ENCODE data around the gene AFP. TPM values are rescaled to one million over a fixed set of nuclear protein-coding genes. Genes with fewer than 3 reads are reported as not detected.

Gene AFP
- total RNA-seq, 1 donor from 2014 or later, result not detected

- no peak for DNase-seq
- H3K27ac ChIP-seq (replicated peaks), result no peak overlapping the region
- no peaks in the 10 kb centered on the region for H3K4me1 ChIP-seq
- TF ChIP-seq CTCF (IDR thresholded peaks at IDR 0.05; ENCODE audit: borderline replicate concordance), result no peak
- H3K36me3 ChIP-seq, result no peaks in the 10 kb centered on the region
- no peak overlapping the region for H3K4me3 ChIP-seq
- H3K27me3 ChIP-seq (ENCODE audit: low read depth), result no peaks in the 10 kb centered on the region
- no peaks in the 10 kb centered on the region for H3K9me3 ChIP-seq (replicated peaks)
- intact Hi-C loops (cut with micrococcal nuclease), result no loop called here
These were observed 49.6 kb downstream of the AFP start for GRCh38 chr4:73485596-73485995.

DNA sequence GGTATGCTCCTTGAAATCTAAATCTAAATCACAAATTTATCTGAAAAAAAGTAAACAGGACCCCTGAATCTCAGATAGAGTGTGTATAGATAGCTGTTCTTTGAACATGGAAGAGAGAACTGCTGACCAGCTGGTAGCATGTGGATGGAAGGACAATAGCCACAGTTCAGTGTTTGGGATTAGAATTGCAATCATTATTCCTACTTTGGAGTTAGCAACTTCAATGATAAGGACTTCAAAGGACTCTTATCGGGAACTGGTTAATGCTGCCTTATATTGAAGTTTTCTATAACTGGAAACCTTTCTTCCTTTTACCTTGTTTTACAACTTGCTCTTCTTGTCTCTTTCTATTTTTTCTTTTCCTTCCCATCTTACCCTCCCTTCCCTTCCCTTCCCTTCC lies 50.5 kb downstream of the AFP start:
- DNase-seq, result no peak
- Histone ChIP-seq H3K4me1 (no peaks in the 10 kb centered on the region), H3K27me3 (ENCODE audit: low read depth) (no peaks in the 10 kb centered on the region), H3K27ac (replicated peaks) (no peak overlapping the region), H3K4me3 (no peak overlapping the region), H3K9me3 (replicated peaks) (no peaks in the 10 kb centered on the region), H3K36me3 (no peaks in the 10 kb centered on the region)
- intact Hi-C loops (cut with micrococcal nuclease), result no loop called here
- no peak for TF ChIP-seq CTCF (IDR thresholded peaks at IDR 0.05; ENCODE audit: borderline replicate concordance)

DNA sequence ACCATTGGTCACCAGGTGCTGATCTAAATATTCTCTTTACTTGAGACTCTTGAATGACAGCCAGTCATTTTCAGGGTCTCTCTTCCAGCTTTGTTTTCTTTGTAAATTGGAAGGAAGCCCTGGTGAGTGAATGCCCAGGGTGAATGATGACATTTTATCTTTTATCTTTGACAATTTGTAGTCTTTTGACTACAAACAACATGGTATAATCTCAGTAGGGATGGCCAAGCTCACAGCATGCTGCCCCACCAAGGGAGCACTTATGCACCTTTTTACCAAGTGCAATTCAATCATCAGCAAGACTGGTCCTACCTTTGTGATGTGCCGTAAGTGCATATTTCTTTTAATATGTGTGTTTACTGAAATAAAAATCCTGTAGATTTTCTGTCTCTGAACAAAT lies 51.2 kb downstream of the AFP start:
- TF ChIP-seq CTCF (IDR thresholded peaks at IDR 0.05; ENCODE audit: borderline replicate concordance), result no peak
- intact Hi-C loops (cut with micrococcal nuclease), result no loop called here
- no peak overlapping the region for H3K27ac ChIP-seq (replicated peaks)

GRCh38 chr4:73499996-73500765 lies 64.2 kb downstream of the AFP start:
- H3K4me3 ChIP-seq, result no peak overlapping the region
- H3K36me3 ChIP-seq, result no peaks in the 10 kb centered on the region
- no peak overlapping the region for H3K27ac ChIP-seq (replicated peaks)
- H3K9me3 ChIP-seq (replicated peaks), result no peaks in the 10 kb centered on the region
- DNase-seq, result no peak
- no peaks in the 10 kb centered on the region for H3K27me3 ChIP-seq (ENCODE audit: low read depth)
- TF ChIP-seq CTCF (IDR thresholded peaks at IDR 0.05; ENCODE audit: borderline replicate concordance), result no peak
- H3K4me1 ChIP-seq, result no peaks in the 10 kb centered on the region
- intact Hi-C loops (cut with micrococcal nuclease), result loop anchor here (5.0 kb wide), 1 partner anchor 582 kb away; no protein-coding TSS in a partner anchor

More for the DNA sequence above, 51.2 kb downstream of the AFP start:
- H3K4me1 ChIP-seq, result no peaks in the 10 kb centered on the region
- no peaks in the 10 kb centered on the region for H3K36me3 ChIP-seq
- H3K27me3 ChIP-seq (ENCODE audit: low read depth), result no peaks in the 10 kb centered on the region
- no peak for DNase-seq
- H3K9me3 ChIP-seq (replicated peaks), result no peaks in the 10 kb centered on the region
- no peak overlapping the region for H3K4me3 ChIP-seq

DNA sequence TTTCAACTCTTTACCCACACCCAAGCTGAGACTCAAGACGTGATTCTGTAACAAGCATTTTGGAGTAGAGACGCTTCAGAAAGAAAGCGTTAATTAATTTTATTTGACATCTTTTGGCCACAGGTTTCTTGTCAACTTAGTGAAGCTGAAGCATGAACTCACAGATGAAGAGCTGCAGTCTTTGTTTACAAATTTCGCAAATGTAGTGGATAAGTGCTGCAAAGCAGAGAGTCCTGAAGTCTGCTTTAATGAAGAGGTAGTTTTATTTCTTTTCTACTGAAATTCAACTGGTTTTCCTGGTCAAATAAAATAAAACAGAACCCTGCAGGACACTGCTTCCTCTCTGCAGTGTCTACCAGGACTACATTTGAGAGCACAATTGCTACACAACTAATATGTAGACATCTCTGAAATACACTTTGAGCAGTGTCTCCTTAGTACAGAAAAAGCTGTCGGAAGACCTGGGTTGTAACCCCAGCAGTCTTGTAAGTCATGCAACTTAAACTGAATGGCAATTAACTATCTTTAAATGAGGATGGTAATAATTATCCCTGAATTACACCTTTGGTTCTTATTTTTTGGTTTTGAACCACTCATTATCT lies 65.7 kb downstream of the AFP start:
- Histone ChIP-seq H3K27ac (replicated peaks) (no peak overlapping the region), H3K27me3 (ENCODE audit: low read depth) (no peaks in the 10 kb centered on the region), H3K36me3 (no peaks in the 10 kb centered on the region), H3K4me1 (no peaks in the 10 kb centered on the region), H3K4me3 (no peak overlapping the region), H3K9me3 (replicated peaks) (no peaks in the 10 kb centered on the region)
- intact Hi-C loops (cut with micrococcal nuclease), result no loop called here
- TF ChIP-seq CTCF (IDR thresholded peaks at IDR 0.05; ENCODE audit: borderline replicate concordance), result no peak
- DNase-seq, result no peak

Data from left ventricle myocardium inferior (tissue), 1 donor.